Activated T-helper 1 cell treated with anti-CD3 and anti-CD28 coated beads, Interleukin-2, amount 50 U/mL, for 16 hours (primary cell): ENCODE data around the gene C22orf39.

Source experiments
- DNase-seq, 2 donors: peaks; one replicate each; pipeline ENCODE4 v3.0.0-alpha.2; 2020; ENCODE audit warnings: low read depth in 1 of 2, low spot score in 1 of 2

The C22orf39 gene

GRCh38 chr22:19477321-19478044 lies 30.0 kb upstream of the C22orf39 start:
- DNase-seq, result no peak

DNA sequence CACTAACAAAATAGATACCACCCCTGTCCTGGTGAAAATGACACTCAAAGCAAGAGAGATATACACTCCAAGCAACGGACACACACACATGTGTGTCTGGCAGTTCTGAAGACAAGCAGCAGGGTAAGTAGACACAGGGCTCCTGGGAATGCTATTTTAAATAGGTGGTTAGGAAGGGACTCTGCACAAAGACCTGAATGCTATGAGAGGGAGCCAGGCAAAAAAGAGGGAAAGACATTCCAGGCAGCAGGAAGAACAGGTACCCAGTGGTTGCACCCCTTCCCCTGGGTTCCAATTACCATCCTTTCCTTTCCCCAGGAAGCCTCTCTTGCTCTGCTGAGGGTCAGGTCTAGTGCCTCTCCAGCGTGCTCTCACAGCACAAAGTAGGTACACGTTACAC lies 28.5 kb upstream of the C22orf39 start:
- no peak for DNase-seq

DNA sequence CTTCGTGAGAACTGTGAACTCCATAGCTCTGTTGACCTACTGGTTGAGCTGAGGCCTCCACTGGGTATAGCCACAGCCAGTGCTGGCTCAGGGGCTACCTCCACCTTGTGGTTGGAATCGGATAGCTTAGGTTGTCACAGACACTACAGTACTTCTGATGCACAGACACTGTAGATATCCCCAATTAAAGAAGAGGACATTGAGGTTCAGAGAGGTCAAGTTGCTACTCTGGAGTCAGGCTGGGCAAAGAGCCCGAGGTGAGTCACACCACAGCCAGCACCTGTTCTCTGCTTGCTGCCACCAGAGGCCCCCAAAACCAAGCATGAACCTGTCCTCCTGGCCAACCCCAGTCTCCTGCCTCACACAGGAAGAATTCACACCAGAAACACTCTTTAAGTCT lies 26.1 kb upstream of the C22orf39 start:
- DNase-seq, result no peak

DNA sequence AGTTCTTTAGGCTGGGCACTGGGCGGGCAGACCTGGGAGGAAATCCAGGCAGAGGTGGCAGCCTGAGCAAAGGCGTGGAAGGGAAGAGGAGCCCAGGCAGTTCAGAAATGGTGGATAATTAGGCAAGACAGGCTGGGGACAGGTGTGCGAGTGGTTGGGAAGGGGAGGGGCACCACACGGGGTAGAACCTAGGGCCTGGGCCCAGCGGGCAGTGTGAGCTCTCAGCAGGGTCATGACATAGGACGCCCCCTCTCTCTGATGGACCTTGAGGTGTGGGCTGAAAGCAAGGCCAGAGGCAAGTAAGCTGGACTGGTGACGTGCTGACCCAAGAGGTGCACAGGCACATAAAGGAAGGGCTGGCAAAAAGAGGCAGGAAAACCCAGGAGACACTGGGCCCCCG lies 24.7 kb upstream of the C22orf39 start:
- no peak for DNase-seq

- no peak for DNase-seq
Measured at GRCh38 chr22:19471572-19471971, 24.1 kb upstream of the C22orf39 start.

DNA sequence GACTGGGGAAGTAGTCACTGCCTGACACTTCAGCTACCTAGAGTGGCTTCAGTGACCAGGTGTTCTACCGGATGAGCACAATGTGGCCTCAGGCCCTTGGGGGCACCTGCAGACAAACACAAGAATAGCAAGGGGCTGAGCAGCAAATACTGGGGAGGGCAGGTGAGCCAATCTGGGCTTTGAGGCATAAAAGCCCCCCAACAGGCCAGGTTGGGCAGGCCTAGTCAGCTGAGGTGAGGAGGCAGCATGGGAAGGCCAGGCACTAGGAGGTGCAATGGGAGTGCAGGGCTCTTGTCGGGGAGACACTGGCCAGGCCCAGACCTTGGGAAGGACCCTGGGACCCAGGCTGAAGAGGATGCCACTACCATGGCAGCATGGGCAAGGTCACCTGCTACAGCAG lies 22.5 kb upstream of the C22orf39 start:
- DNase-seq, result no peak

GRCh38 chr22:19469421-19469820 lies 21.9 kb upstream of the C22orf39 start:
- no peak for DNase-seq

DNA sequence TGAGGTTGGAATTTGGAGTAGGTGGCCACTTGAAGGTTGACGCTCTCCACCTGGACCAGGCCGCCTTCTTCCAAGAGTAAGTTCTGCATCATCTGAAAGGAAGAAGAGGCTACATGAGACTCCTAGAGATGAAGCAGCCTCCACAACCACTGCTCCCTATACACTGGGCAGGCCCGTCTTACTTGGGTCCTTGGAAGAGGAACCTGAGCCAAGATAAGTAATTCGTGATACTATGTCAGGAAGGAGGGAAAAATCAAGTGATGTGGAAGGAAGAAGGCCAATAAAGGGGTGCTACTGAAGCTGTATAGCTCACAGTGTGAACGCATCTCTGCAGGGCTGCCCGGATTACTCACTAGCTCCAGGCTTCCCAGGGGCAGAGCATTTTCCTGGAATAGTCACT lies 20.4 kb upstream of the C22orf39 start:
- DNase-seq, result no peak

DNA sequence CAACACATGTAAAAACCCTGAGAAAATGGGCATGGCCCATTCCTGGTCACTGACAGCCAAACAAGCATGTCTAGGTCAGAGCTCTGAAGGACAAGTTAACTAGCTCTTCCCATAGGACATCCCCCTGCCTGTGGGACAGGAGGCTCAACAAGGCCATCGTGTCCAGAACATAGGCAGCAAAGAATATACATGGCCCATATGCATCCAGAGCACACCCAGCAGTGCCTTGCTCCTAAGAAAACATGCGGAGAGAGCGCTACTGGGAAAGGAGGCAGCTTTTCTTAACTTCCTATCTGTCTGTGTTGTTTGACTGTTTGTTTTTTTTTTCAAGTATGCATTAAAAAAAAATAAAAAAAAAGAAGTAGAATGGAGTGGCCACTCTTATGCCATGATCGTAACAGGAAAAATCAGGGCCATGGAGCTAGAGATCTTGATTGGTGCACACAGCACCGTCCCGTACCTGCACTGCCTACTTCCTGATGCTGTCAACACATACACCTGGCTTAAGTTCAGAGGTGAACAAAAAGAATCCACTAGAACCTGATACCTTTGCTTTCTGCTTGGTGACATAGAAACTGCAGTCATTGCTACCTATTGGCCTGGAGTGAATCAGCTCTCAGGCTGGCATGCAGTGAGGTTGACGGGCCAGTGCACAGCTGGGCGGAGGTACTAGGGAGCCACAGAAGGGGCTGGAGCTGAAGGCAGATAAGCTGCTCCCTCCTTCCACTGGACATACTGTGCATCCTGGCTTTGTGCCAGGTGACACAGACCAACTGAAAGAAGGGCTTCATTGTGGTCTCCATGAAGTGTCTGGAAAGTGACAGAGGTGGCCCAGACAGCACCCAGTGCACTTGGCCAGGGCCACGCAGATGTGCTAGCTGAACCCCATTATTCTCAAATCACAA lies 19.6 kb upstream of the C22orf39 start:
- no peak for DNase-seq

DNA sequence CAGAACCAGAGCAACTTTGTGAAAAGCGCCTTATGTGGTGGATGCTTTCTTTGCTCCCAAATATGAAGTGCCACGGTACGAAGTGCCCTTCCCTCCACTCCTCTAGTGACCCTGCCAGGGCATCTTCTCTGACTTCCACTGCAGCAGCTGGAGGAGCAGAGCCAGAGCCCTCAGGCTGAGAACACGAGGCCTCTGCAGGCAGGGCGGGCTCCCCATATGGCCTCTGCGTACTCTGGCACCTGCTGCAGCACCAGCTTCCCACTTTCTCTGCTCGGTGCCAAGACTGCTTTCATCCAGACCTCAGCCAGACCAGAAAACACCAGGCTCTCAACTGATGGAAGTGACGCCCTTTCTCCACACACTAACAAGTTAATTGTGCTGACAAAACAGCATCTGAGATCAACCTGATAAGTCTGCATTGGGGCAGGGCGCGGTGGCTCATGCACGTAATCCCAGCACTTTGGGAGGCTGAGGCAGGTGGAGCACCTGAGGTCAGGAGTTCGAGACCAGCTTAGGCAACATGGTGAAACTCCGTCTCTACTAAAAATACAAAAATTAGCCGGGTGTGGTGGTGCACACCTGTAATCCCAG lies 18.7 kb upstream of the C22orf39 start:
- DNase-seq, result no peak

DNA sequence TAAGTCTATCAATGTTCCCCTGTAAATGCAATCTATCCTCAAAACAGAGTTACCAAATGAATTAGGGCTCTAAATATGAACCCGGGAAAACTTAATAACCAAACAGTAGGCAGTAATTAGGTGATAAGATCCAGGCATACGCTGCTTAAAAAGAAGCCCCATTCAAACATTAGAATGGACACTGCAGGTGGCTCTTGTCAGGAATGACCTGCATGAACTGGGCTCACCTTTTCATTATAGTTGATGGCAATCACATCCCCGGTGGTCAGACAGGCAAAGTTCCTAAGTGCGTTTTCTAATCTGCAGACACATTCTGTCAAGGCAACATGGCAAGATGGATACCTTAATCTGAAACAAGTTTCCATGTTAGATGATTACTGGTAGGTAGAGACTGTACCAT lies 17.5 kb upstream of the C22orf39 start:
- DNase-seq, result no peak

DNA sequence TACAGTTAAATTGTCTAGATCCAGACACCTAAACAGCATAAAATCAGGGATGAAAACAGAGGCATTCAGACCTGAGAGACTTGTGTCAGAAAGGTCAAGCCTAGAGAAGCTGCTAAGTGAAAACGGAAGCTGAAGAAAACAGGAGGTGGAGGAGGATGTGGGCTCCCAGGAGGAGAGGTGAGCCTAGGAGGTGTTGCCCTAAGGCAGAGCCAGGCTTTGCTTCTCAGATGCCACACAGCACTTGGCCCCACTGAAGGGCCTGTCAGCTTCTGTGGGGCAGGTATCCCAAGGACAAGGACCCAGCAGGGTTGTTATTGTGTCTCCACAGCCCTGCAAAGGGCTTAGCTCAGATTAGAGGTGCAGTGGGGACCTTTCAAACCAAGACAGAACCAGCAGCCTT lies 17.0 kb upstream of the C22orf39 start:
- DNase-seq, result no peak

GRCh38 chr22:19463491-19464469 lies 16.3 kb upstream of the C22orf39 start:
- DNase-seq, result no peak

DNA sequence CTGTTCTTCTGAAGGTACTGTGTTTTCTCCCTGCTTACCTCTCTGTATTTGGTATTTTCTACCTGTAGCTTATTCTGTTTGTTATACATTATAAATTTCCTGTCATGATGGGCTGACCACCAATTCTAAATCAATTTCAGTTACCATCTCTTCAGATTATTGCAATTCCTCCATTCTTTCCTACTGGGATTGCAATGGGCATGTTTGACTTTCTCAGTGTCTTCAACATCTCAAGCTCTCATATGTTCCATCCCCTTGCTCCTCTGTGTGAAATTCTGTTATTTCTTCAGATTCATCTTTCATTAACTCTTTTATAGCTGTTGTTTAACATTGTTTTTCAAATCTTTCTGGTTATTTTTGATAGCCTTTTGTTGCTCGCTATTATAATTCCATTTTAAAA lies 15.5 kb upstream of the C22orf39 start:
- DNase-seq, result no peak

- DNase-seq, result no peak
Measured at GRCh38 chr22:19461506-19461905, 14.0 kb upstream of the C22orf39 start.

GRCh38 chr22:19460036-19460435 lies 12.5 kb upstream of the C22orf39 start:
- no peak for DNase-seq

GRCh38 chr22:19457828-19458428 lies 10.4 kb upstream of the C22orf39 start:
- DNase-seq, result no peak

- DNase-seq, result no peak
Measured at GRCh38 chr22:19456541-19456940, 9.0 kb upstream of the C22orf39 start.

DNA sequence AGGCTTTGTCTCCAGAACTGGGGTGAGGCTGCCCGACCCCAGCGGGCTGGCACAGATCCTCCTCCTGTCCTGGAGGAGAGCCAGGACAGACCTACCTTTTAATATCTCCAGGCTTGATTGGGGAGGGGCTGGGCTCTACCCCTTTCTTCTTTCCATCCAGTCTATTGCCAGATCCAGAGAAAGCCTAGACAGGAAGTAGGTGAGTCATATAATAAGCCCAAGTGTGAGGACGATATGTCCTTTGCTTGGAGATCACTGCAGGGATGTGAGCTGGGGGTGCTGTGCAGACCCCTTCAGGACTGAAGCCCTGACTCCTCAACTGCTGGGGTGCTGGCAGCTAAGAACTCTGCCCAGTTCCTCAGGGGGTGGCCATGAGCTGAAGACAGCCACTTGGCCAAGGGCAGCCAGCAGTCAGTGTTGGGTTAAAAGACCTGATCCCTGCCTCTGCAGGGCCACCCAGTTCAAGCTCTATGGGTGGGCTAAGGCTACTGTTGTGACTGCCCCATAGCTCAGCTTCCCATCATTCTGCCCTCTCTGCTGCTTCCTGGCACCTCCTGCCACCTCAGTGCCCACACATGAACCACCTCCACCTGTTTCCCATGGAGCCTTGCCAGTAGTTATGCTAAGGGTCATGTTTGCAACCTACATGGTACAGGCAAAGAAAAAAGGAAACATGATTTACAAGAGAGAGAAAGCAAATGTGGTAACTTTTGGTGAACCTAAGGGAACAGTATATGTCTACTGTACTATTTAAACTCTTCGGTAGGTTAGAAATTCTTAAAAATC lies 8.3 kb upstream of the C22orf39 start:
- DNase-seq, result no peak

DNA sequence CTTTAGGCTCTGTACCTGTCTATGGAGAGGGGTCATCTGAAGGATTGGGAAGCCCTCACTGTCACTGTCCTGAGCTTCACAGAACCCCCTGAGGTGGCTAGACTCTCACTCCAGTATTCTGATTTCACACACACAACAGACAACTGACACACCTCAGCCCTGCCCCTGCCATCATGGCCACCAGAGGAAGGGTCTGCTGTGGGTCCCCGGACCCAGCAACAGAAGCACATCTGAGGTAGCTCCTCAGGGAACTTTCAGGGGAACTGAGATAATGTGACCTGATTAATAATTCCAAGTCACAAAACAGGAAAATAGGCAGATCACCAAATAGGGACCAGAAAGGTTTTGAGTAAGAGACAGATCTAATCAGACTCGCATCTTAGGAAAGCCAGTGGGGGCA lies 7.5 kb upstream of the C22orf39 start:
- no peak for DNase-seq
